GM12873 (cell line): ENCODE data around the gene TTC23.

Experiments
- CTCF ChIP-seq: IDR thresholded peaks from 2 replicates; pipeline ENCODE4 v1.5.1; 2012; ENCODE audit warnings: low read depth, mild to moderate bottlenecking, moderate library complexity, low read length, control low read depth; ENCODE audit not compliant: insufficient read depth; ENCODE audit errors: missing control alignments

Gene TTC23

GRCh38 chr15:99212406-99212805, 37.0 kb downstream of the TTC23 start:
- TF ChIP-seq CTCF, result no peak

GRCh38 chr15:99211926-99212325, 37.5 kb downstream of the TTC23 start:
- TF ChIP-seq CTCF, result no peak

GRCh38 chr15:99210334-99210733, 39.0 kb downstream of the TTC23 start:
- no peak for TF ChIP-seq CTCF

GRCh38 chr15:99209326-99209725, 40.1 kb downstream of the TTC23 start:
- no peak for TF ChIP-seq CTCF

GRCh38 chr15:99207672-99208071, 41.7 kb downstream of the TTC23 start:
- no peak for TF ChIP-seq CTCF

GRCh38 chr15:99202176-99202552, 47.2 kb downstream of the TTC23 start:
- TF ChIP-seq CTCF, result no peak

GRCh38 chr15:99201408-99202175, 47.8 kb downstream of the TTC23 start:
- no peak for TF ChIP-seq CTCF
